Type B pancreatic cell (in vitro differentiated cells): ENCODE data around the gene BCL2L11. TPM values are rescaled to one million over a fixed set of nuclear protein-coding genes. Genes with fewer than 3 reads are reported as not detected.

ENCODE experiments used
- DNase-seq: peaks from one replicate; pipeline ENCODE4 v3.0.0; 2021; ENCODE audit warnings: mixed read lengths; ENCODE audit not compliant: unreplicated experiment; ENCODE audit errors: extremely low spot score
- H3K27ac Mint-ChIP-seq: 2 replicates; pipeline ENCODE4 v1.8.0; 2021; ENCODE audit warnings: mild to moderate bottlenecking, mixed read lengths
- H3K27me3 Mint-ChIP-seq: 2 replicates; pipeline ENCODE4 v1.8.0; 2021; ENCODE audit warnings: mixed read lengths
- H3K36me3 Mint-ChIP-seq: 2 replicates; pipeline ENCODE4 v1.8.0; 2021; ENCODE audit warnings: mixed read lengths
- H3K4me1 Mint-ChIP-seq: one replicate; pipeline ENCODE4 v1.8.0; 2021; ENCODE audit warnings: mixed read lengths; ENCODE audit not compliant: unreplicated experiment
- H3K4me3 Mint-ChIP-seq: 2 replicates; pipeline ENCODE4 v1.8.0; 2021; ENCODE audit warnings: mild to moderate bottlenecking, mixed read lengths
- H3K9me3 Mint-ChIP-seq: 2 replicates; pipeline ENCODE4 v1.8.0; 2021; ENCODE audit warnings: mixed read lengths
- total RNA-seq: library from RNA; stranded (reverse); gene quantifications from 2 replicates; pipeline ENCODE4 v1.2.1, GENCODE V29; 2021; ENCODE audit warnings: low replicate concordance
- TF ChIP-seq, protein P1 (sequence below): fragments of 200-600 bp; sonication (generic); conservative IDR thresholded peaks from 2 replicates; pipeline ENCODE4 v1.5.0; 2021; ENCODE audit warnings: antibody characterized with exemption, mild to moderate bottlenecking

Gene BCL2L11
- total RNA-seq, 1 donor from 2014 or later, result 29.2 TPM

DNA sequence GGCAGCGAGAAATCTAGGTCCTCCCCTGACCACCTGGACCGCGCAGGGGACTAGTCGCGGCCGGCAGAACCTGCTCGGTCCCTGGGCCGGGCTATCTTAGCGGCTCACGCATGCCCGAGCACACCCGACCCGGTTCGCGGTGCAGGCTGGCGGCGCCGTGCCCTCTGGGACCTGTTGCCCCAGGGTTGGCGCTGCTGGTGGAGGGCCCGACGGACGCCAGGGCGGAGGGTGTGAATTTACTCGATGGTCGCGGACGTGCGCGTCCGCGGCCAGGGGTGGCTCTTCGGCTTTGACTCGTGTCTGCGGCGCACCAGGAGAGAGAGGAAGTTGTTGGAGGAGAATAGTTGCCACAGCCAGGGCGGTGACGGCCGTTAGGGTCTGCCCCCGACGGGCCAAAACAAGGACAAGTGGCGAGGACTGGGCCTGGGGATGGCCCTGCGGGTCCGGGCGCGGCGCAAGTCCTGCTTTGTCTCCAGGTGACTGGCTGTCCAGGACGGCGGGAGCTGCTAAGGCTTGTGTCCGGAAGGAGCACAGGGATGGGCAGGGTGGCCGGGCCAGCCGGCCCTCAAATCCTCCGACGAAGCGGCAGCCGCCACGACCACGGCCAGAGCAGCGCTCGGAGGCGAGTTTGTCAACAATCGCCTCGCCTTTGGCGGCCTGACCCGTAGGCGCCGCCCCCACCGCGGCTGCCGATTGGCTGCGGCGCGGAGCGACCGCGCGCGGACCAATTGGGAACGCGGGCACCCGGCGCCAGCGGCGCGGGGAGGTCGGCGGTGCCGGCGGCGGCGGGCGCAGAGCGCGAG, 1.3 kb downstream of the BCL2L11 start:
- no peaks in the 10 kb centered on the region for H3K9me3 Mint-ChIP-seq
- peak overlapping the region; percentile 94 for H3K4me3 Mint-ChIP-seq

DNA sequence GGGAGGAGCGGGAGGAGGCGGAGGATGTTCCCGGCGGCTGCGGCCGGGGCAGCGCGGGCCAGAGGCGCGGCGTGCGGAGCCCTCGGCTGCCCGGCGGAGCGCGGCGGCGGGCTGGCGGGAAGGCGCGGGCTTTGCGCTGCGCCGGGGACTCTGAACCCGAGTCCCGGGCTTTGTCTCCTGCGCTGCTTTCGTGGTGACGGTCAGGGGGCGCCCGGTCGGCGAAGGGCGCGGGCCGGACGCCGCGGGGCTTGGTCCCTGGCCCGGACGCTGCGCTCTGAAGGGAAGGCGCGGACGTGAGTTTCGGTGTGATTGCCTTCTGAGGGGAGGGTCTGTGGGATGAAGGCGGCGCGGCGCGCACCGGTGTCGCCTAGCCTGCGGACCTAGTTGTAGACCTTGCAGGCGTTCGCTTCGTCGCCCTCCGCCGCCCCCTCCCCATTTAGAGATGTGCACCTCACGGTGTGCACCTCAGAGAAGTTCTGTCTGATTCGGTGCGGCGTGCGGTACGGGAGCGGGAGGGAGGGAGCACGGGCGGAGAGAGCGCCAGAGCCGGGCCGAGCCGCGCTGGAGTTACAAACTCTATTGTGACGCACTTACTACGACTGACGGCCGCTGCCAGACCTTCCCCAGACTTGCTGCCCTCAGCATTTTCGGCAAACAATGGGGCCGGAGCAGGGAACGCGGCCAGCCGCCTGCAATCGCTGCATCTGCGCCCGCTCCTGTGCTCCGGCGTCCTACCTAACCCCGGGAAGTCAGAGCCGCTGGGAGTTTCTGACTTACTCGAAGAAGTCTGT, 2.1 kb downstream of the BCL2L11 start:
- Mint-ChIP-seq H3K4me1 (peaks cover 43% of the 10 kb centered on the region), H3K36me3 (peaks cover 34% of the 10 kb centered on the region), H3K9me3 (no peaks in the 10 kb centered on the region), H3K27ac (peak overlapping the region; percentile 96), H3K4me3 (peak overlapping the region; percentile 93), H3K27me3 (peaks cover 25% of the 10 kb centered on the region)
- TF ChIP-seq, protein P1, sequence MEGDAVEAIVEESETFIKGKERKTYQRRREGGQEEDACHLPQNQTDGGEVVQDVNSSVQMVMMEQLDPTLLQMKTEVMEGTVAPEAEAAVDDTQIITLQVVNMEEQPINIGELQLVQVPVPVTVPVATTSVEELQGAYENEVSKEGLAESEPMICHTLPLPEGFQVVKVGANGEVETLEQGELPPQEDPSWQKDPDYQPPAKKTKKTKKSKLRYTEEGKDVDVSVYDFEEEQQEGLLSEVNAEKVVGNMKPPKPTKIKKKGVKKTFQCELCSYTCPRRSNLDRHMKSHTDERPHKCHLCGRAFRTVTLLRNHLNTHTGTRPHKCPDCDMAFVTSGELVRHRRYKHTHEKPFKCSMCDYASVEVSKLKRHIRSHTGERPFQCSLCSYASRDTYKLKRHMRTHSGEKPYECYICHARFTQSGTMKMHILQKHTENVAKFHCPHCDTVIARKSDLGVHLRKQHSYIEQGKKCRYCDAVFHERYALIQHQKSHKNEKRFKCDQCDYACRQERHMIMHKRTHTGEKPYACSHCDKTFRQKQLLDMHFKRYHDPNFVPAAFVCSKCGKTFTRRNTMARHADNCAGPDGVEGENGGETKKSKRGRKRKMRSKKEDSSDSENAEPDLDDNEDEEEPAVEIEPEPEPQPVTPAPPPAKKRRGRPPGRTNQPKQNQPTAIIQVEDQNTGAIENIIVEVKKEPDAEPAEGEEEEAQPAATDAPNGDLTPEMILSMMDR, result no peak
- peak; percentile 86 for DNase-seq

More for the DNA sequence above, 1.3 kb downstream of the BCL2L11 start:
- TF ChIP-seq, protein P1, result no peak
- peak; percentile 94 for DNase-seq
- H3K4me1 Mint-ChIP-seq, result peaks cover 37% of the 10 kb centered on the region
- peak overlapping the region; percentile 91 for H3K27ac Mint-ChIP-seq
- H3K36me3 Mint-ChIP-seq, result peaks cover 28% of the 10 kb centered on the region
- H3K27me3 Mint-ChIP-seq, result peaks cover 32% of the 10 kb centered on the region

DNA sequence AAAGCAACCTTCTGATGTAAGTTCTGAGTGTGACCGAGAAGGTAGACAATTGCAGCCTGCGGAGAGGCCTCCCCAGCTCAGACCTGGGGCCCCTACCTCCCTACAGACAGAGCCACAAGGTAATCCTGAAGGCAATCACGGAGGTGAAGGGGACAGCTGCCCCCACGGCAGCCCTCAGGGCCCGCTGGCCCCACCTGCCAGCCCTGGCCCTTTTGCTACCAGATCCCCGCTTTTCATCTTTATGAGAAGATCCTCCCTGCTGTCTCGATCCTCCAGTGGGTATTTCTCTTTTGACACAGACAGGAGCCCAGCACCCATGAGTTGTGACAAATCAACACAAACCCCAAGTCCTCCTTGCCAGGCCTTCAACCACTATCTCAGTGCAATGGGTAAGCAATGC, 3.0 kb downstream of the BCL2L11 start:
- Mint-ChIP-seq H3K27ac (peak overlapping the region; percentile 80), H3K9me3 (no peaks in the 10 kb centered on the region), H3K27me3 (peaks cover 16% of the 10 kb centered on the region), H3K4me3 (peak overlapping the region; percentile 93), H3K4me1 (peaks cover 43% of the 10 kb centered on the region), H3K36me3 (peaks cover 43% of the 10 kb centered on the region)
- TF ChIP-seq, protein P1, result no peak
- DNase-seq, result no peak

DNA sequence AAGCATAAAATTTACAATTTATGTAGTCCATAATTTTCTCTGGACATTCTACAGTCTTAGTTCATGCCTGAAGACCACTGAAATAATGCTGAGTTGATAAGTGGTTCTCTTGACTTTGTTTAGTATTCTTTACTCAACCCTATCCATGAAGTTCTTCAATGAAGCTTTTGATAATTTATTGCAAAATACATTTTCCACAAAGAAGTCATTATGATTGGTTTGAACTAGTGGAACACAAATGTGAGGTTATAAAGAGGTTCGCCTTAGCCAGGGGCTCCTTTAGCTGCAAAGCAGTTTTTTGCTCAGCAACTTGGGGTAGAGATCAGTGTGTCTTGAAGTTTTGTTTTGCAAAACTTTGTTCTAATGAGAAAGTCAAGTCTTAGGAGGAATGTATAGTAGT, 5.9 kb downstream of the BCL2L11 start:
- H3K27ac Mint-ChIP-seq, result no peak overlapping the region
- no peaks in the 10 kb centered on the region for H3K9me3 Mint-ChIP-seq

DNA sequence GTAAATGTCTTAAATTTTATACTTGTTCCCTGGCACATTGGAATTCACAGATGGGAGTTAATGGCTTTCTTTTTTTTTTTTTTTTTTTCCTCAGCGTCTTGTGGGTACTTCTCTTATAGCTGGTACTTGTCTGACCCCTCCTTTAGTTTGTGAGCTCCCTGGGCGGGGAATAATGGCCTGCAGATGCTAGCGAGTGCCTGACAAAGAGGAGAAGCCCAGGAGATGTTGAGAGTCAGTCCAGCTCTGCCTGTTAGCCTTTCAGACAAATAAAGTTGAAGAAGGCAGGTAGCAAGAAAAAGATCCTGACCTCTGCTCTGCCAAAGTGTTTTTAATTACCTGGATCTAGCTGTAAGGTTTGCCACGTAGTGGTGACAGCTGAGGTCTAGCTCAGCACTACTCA, 6.6 kb downstream of the BCL2L11 start:
- Mint-ChIP-seq H3K9me3 (no peaks in the 10 kb centered on the region), H3K4me3 (peak overlapping the region; percentile 8), H3K36me3 (peaks cover 72% of the 10 kb centered on the region), H3K4me1 (peaks cover 46% of the 10 kb centered on the region), H3K27me3 (no peaks in the 10 kb centered on the region), H3K27ac (peak overlapping the region; percentile 9)
- TF ChIP-seq, protein P1, result no peak
- DNase-seq, result no peak

More for the DNA sequence above, 5.9 kb downstream of the BCL2L11 start:
- H3K4me3 Mint-ChIP-seq, result peak overlapping the region; percentile 8
- peaks cover 64% of the 10 kb centered on the region for H3K36me3 Mint-ChIP-seq
- TF ChIP-seq, protein P1, result no peak
- H3K4me1 Mint-ChIP-seq, result peaks cover 46% of the 10 kb centered on the region
- no peaks in the 10 kb centered on the region for H3K27me3 Mint-ChIP-seq
- DNase-seq, result no peak
